ENCODE results near the gene ITGB8.
"Not testable (repeated sequence)": the region's sequence is repeated elsewhere in the genome, so short reads cannot be mapped to it uniquely, and the experiment has no call there.

GRCh38 chr7:20302300-20302699, 28.4 kb upstream of the ITGB8 start:
- not testable (repeated sequence) for TF ChIP-seq EZH2 (IDR thresholded peaks at IDR 0.05; ENCODE audit: insufficient read depth, poor library complexity, severe bottlenecking); EZH2phosphoT487 (IDR thresholded peaks at IDR 0.05; ENCODE audit: insufficient read depth, low read depth)

Data from GM23248 (cell line).